Measurements from ENCODE around the gene SHPK.
A peak's percentile ranks its signal among the peaks of the same experiment; 100 is the strongest.

Gene SHPK

GRCh38 chr17:3656353-3656752 is 20.3 kb upstream of the SHPK start:
- Mint-ChIP-seq H3K27me3 (no peaks in the 10 kb centered on the region), H3K36me3 (ENCODE audit: low read depth) (peaks cover 100% of the 10 kb centered on the region), H3K4me3 (no peak overlapping the region), H3K4me1 (ENCODE audit: low read depth) (peaks cover 41% of the 10 kb centered on the region), H3K27ac (peak overlapping the region; percentile 30), H3K9me3 (no peaks in the 10 kb centered on the region)
- intact Hi-C loops (cut with micrococcal nuclease) = no loop called here

GRCh38 chr17:3655766-3656165 is 19.7 kb upstream of the SHPK start:
- Mint-ChIP-seq H3K9me3 (no peaks in the 10 kb centered on the region), H3K27ac (no peak overlapping the region), H3K4me1 (ENCODE audit: low read depth) (peaks cover 41% of the 10 kb centered on the region), H3K27me3 (no peaks in the 10 kb centered on the region), H3K36me3 (ENCODE audit: low read depth) (peaks cover 100% of the 10 kb centered on the region), H3K4me3 (no peak overlapping the region)
- intact Hi-C loops (cut with micrococcal nuclease) = no loop called here

GRCh38 chr17:3647769-3648555 is 11.9 kb upstream of the SHPK start:
- no peaks in the 10 kb centered on the region for H3K9me3 Mint-ChIP-seq
- H3K4me1 Mint-ChIP-seq (ENCODE audit: low read depth) = peaks cover 48% of the 10 kb centered on the region
- no peak overlapping the region for H3K27ac Mint-ChIP-seq
- H3K27me3 Mint-ChIP-seq = no peaks in the 10 kb centered on the region
- intact Hi-C loops (cut with micrococcal nuclease) = loop anchor here (5.0 kb wide), 2 partner anchors 46 to 601 kb away; no protein-coding TSS in a partner anchor
- H3K4me3 Mint-ChIP-seq = no peak overlapping the region
- H3K36me3 Mint-ChIP-seq (ENCODE audit: low read depth) = peaks cover 100% of the 10 kb centered on the region

GRCh38 chr17:3647251-3647650 is 11.2 kb upstream of the SHPK start:
- H3K4me1 Mint-ChIP-seq (ENCODE audit: low read depth) = peaks cover 55% of the 10 kb centered on the region
- H3K27ac Mint-ChIP-seq = no peak overlapping the region
- H3K27me3 Mint-ChIP-seq = no peaks in the 10 kb centered on the region
- peaks cover 100% of the 10 kb centered on the region for H3K36me3 Mint-ChIP-seq (ENCODE audit: low read depth)
- H3K4me3 Mint-ChIP-seq = no peak overlapping the region
- no peaks in the 10 kb centered on the region for H3K9me3 Mint-ChIP-seq
- intact Hi-C loops (cut with micrococcal nuclease) = loop anchor here (5.0 kb wide), 2 partner anchors 45 to 600 kb away; no protein-coding TSS in a partner anchor

GRCh38 chr17:3645310-3645709 is 9.3 kb upstream of the SHPK start:
- Mint-ChIP-seq H3K27me3 (no peaks in the 10 kb centered on the region), H3K4me1 (ENCODE audit: low read depth) (peaks cover 71% of the 10 kb centered on the region), H3K9me3 (no peaks in the 10 kb centered on the region), H3K27ac (no peak overlapping the region), H3K4me3 (no peak overlapping the region), H3K36me3 (ENCODE audit: low read depth) (peaks cover 100% of the 10 kb centered on the region)
- intact Hi-C loops (cut with micrococcal nuclease) = loop anchor here (5.0 kb wide), 2 partner anchors 43 to 598 kb away; no protein-coding TSS in a partner anchor

GRCh38 chr17:3643889-3644349 is 7.9 kb upstream of the SHPK start:
- Mint-ChIP-seq H3K4me3 (no peak overlapping the region), H3K27me3 (no peaks in the 10 kb centered on the region), H3K36me3 (ENCODE audit: low read depth) (peaks cover 99% of the 10 kb centered on the region), H3K4me1 (ENCODE audit: low read depth) (peaks cover 84% of the 10 kb centered on the region), H3K9me3 (no peaks in the 10 kb centered on the region), H3K27ac (no peak overlapping the region)
- intact Hi-C loops (cut with micrococcal nuclease) = no loop called here

- Mint-ChIP-seq H3K9me3 (no peaks in the 10 kb centered on the region), H3K4me1 (ENCODE audit: low read depth) (peaks cover 85% of the 10 kb centered on the region), H3K27ac (peak overlapping the region; percentile 97), H3K4me3 (no peak overlapping the region), H3K27me3 (no peaks in the 10 kb centered on the region), H3K36me3 (ENCODE audit: low read depth) (peaks cover 99% of the 10 kb centered on the region)
- intact Hi-C loops (cut with micrococcal nuclease) = no loop called here
These were observed 5.9 kb upstream of the SHPK start for GRCh38 chr17:3641717-3642486.

- Mint-ChIP-seq H3K36me3 (ENCODE audit: low read depth) (peaks cover 99% of the 10 kb centered on the region), H3K4me3 (no peak overlapping the region), H3K27me3 (no peaks in the 10 kb centered on the region), H3K4me1 (ENCODE audit: low read depth) (peaks cover 84% of the 10 kb centered on the region), H3K27ac (peak overlapping the region; percentile 97), H3K9me3 (no peaks in the 10 kb centered on the region)
- intact Hi-C loops (cut with micrococcal nuclease) = no loop called here
These were observed 5.0 kb upstream of the SHPK start for GRCh38 chr17:3641014-3641413.

GRCh38 chr17:3639981-3640596 is 4.0 kb upstream of the SHPK start:
- Mint-ChIP-seq H3K27ac (peak overlapping the region; percentile 97), H3K4me1 (ENCODE audit: low read depth) (peaks cover 81% of the 10 kb centered on the region), H3K9me3 (no peaks in the 10 kb centered on the region), H3K27me3 (no peaks in the 10 kb centered on the region), H3K36me3 (ENCODE audit: low read depth) (peaks cover 99% of the 10 kb centered on the region), H3K4me3 (peak overlapping the region; percentile 65)
- intact Hi-C loops (cut with micrococcal nuclease) = loop anchor here (1.0 kb wide), 1 partner anchor 28 kb away; the partner anchor contains the start of genes EMC6 and TAX1BP3

GRCh38 chr17:3636908-3637373 is 891 bp upstream of the SHPK start:
- H3K27me3 Mint-ChIP-seq = no peaks in the 10 kb centered on the region
- peaks cover 77% of the 10 kb centered on the region for H3K4me1 Mint-ChIP-seq (ENCODE audit: low read depth)
- peak overlapping the region; percentile 97 for H3K4me3 Mint-ChIP-seq
- H3K9me3 Mint-ChIP-seq = no peaks in the 10 kb centered on the region
- intact Hi-C loops (cut with micrococcal nuclease) = no loop called here
- peak overlapping the region; percentile 97 for H3K27ac Mint-ChIP-seq
- peaks cover 95% of the 10 kb centered on the region for H3K36me3 Mint-ChIP-seq (ENCODE audit: low read depth)

GRCh38 chr17:3635474-3636153 is 436 bp downstream of the SHPK start:
- intact Hi-C loops (cut with micrococcal nuclease) = no loop called here
- peak overlapping the region; percentile 97 for H3K27ac Mint-ChIP-seq
- no peaks in the 10 kb centered on the region for H3K9me3 Mint-ChIP-seq
- peak overlapping the region; percentile 97 for H3K4me3 Mint-ChIP-seq
- H3K4me1 Mint-ChIP-seq (ENCODE audit: low read depth) = peaks cover 75% of the 10 kb centered on the region
- H3K27me3 Mint-ChIP-seq = no peaks in the 10 kb centered on the region
- peaks cover 83% of the 10 kb centered on the region for H3K36me3 Mint-ChIP-seq (ENCODE audit: low read depth)

- Mint-ChIP-seq H3K4me3 (no peak overlapping the region), H3K36me3 (ENCODE audit: low read depth) (peaks cover 81% of the 10 kb centered on the region), H3K4me1 (ENCODE audit: low read depth) (peaks cover 57% of the 10 kb centered on the region), H3K27ac (peak overlapping the region; percentile 67), H3K9me3 (no peaks in the 10 kb centered on the region), H3K27me3 (no peaks in the 10 kb centered on the region)
- intact Hi-C loops (cut with micrococcal nuclease) = no loop called here
These were observed 3.8 kb downstream of the SHPK start for GRCh38 chr17:3632287-3632686.

- Mint-ChIP-seq H3K4me1 (ENCODE audit: low read depth) (peaks cover 53% of the 10 kb centered on the region), H3K4me3 (peak overlapping the region; percentile 63), H3K27me3 (no peaks in the 10 kb centered on the region), H3K27ac (peak overlapping the region; percentile 94), H3K9me3 (no peaks in the 10 kb centered on the region), H3K36me3 (ENCODE audit: low read depth) (peaks cover 81% of the 10 kb centered on the region)
- intact Hi-C loops (cut with micrococcal nuclease) = no loop called here
These were observed 5.3 kb downstream of the SHPK start for GRCh38 chr17:3630781-3631180.
